Transverse colon (tissue), 4 donors: ENCODE measurements around the gene DNAAF5.
"Not testable (repeated sequence)": the region's sequence is repeated elsewhere in the genome, so short reads cannot be mapped to it uniquely, and the experiment has no call there.

Source experiments
- EP300 ChIP-seq: sonication (generic); formaldehyde crosslinking; IDR thresholded peaks from one replicate; pipeline ENCODE4 v1.6.1; 2017; ENCODE audit warnings: antibody characterized with exemption, low read depth
- POLR2A ChIP-seq: fragments of 450-650 bp; IDR thresholded peaks from one replicate; pipeline ENCODE4 v1.6.1; 2016; ENCODE audit warnings: antibody characterized with exemption, mild to moderate bottlenecking, moderate library complexity
- POLR2AphosphoS5 ChIP-seq, 3 donors: sonication (generic); formaldehyde crosslinking; IDR thresholded peaks; one replicate each; pipeline ENCODE4 v1.6.1; 2016; ENCODE audit warnings: antibody characterized with exemption in 3 of 3
- TF ChIP-seq, protein P1 (sequence below), 5 experiments: fragments of 200-600 bp in 3 of 5; fragments of 450-650 bp in 2 of 5; sonication (generic) in 3 of 5; IDR thresholded peaks; 1 replicate in 2 of 5; 2 replicates in 3 of 5; pipeline ENCODE4 v1.5.1; 2016 to 2017; ENCODE audit warnings: antibody characterized with exemption in 5 of 5, inconsistent platforms in 3 of 5, mild to moderate bottlenecking in 2 of 5, moderate library complexity in 1 of 5

DNA sequence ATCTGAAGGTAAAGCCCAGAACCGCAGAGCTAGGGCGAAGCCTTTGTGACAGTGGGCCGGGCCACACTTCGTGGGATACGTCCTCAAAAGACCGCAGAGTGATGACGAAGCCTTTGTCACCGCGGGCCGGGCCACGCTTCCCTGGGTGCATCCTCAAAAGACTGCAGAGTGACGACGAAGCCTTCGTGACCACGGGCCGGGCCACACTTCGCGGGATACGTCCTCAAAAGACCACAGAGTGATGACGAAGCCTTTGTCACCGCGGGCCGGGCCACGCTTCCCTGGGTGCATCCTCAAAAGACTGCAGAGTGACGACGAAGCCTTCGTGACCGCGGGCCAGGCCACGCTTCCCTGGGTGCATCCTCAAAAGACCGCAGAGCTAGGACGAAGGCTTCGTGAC is 25.8 kb downstream of the DNAAF5 start:
- TF ChIP-seq, protein P1, sequence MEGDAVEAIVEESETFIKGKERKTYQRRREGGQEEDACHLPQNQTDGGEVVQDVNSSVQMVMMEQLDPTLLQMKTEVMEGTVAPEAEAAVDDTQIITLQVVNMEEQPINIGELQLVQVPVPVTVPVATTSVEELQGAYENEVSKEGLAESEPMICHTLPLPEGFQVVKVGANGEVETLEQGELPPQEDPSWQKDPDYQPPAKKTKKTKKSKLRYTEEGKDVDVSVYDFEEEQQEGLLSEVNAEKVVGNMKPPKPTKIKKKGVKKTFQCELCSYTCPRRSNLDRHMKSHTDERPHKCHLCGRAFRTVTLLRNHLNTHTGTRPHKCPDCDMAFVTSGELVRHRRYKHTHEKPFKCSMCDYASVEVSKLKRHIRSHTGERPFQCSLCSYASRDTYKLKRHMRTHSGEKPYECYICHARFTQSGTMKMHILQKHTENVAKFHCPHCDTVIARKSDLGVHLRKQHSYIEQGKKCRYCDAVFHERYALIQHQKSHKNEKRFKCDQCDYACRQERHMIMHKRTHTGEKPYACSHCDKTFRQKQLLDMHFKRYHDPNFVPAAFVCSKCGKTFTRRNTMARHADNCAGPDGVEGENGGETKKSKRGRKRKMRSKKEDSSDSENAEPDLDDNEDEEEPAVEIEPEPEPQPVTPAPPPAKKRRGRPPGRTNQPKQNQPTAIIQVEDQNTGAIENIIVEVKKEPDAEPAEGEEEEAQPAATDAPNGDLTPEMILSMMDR (IDR thresholded peaks at IDR 0.05): not testable (repeated sequence)
- not testable (repeated sequence) for TF ChIP-seq POLR2A; EP300; POLR2AphosphoS5 (IDR thresholded peaks at IDR 0.05)
